ENCODE measurements around the gene COA1. TPM values are rescaled to one million over a fixed set of nuclear protein-coding genes. Genes with fewer than 3 reads are reported as not detected.

Gene COA1
- total RNA-seq, 4 donors from 2014 or later = 59.4 to 72.0 (median 68.7) TPM

DNA sequence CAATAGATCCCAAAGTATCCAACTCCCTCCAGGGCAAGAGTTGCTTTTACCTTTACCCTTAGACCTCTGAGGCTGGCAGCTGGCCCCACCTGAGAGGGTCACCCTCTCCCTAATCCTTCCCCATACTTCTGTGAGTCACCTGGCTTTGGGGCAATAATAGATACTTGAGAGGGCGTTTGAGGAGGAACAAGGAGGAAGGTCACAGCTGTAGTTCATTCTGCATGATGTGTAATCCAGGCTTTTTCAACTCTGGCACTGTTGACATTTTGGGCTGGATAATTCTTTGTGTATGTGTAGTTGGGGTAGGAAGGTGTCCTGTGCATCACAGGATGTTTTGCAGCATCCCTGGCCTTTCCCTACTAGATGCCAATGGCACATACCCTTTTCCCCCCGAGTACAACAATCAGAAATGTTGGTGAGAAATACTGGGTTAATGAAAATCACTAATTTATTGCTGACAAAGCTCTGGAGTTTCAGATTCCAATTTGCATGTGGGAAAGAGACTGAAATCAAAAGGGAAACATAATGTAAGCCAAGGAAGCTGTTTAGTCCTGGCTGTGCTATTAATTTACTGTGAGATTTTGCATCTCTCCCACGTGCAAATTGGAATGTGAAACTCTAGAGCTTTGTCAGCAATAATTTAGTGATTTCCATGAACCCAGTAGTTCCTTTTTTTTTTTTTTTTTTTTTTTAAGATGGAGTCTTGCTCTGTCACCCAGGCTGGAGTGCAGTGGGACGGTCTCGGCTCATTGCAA is 32.8 kb upstream of the COA1 start:
- H3K9me3 ChIP-seq = no peaks in the 10 kb centered on the region
- 83 to 87% methylated on average over 5 of the region's 5 CpGs for WGBS, 2 donors
- H3K36me3 ChIP-seq = no peaks in the 10 kb centered on the region
- H3K4me1 ChIP-seq = peaks cover 21 to 34% of the 10 kb centered on the region in 2 donors
- H3K4me3 ChIP-seq (replicated peaks in 1 of 3) = no peak overlapping the region
- intact Hi-C loops (cut with DNase I) = no loop called here
- no peaks in the 10 kb centered on the region for H3K27me3 ChIP-seq
- DNase-seq = no peak
- H3K27ac ChIP-seq = no peak overlapping the region
- no peak for TF ChIP-seq POLR2A (IDR thresholded peaks at IDR 0.05)
- TF ChIP-seq, protein P1, sequence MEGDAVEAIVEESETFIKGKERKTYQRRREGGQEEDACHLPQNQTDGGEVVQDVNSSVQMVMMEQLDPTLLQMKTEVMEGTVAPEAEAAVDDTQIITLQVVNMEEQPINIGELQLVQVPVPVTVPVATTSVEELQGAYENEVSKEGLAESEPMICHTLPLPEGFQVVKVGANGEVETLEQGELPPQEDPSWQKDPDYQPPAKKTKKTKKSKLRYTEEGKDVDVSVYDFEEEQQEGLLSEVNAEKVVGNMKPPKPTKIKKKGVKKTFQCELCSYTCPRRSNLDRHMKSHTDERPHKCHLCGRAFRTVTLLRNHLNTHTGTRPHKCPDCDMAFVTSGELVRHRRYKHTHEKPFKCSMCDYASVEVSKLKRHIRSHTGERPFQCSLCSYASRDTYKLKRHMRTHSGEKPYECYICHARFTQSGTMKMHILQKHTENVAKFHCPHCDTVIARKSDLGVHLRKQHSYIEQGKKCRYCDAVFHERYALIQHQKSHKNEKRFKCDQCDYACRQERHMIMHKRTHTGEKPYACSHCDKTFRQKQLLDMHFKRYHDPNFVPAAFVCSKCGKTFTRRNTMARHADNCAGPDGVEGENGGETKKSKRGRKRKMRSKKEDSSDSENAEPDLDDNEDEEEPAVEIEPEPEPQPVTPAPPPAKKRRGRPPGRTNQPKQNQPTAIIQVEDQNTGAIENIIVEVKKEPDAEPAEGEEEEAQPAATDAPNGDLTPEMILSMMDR (IDR thresholded peaks at IDR 0.05) = no peak

DNA sequence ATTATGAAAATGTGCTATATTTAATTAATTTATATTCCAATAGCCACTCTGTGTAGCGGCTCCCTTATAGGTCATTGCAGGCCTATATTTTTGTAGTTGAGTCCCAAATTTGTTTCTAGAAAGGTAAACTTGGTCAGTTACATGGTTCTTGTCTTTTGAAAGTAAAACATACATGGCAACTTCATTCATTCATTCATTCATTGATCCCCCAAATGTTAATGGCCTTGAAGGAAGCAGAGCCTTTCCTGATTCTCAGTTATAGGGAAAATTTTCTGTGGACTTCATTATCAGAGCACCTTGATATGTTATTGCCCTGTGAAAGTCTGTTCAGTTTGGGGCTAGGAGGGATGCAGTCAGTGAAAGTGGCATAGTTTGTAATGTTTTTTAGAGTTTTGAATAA is 32.1 kb upstream of the COA1 start:
- Histone ChIP-seq H3K4me1 (peaks cover 21 to 34% of the 10 kb centered on the region in 2 donors), H3K27ac (no peak overlapping the region), H3K27me3 (no peaks in the 10 kb centered on the region), H3K9me3 (no peaks in the 10 kb centered on the region), H3K36me3 (no peaks in the 10 kb centered on the region), H3K4me3 (replicated peaks in 1 of 3) (no peak overlapping the region)
- 98 to 100% methylated on average over 1 of the region's 1 CpG for WGBS, 2 donors
- intact Hi-C loops (cut with DNase I) = no loop called here
- DNase-seq = no peak
- no peak for TF ChIP-seq POLR2A (IDR thresholded peaks at IDR 0.05)
- TF ChIP-seq, protein P1 (IDR thresholded peaks at IDR 0.05) = no peak

DNA sequence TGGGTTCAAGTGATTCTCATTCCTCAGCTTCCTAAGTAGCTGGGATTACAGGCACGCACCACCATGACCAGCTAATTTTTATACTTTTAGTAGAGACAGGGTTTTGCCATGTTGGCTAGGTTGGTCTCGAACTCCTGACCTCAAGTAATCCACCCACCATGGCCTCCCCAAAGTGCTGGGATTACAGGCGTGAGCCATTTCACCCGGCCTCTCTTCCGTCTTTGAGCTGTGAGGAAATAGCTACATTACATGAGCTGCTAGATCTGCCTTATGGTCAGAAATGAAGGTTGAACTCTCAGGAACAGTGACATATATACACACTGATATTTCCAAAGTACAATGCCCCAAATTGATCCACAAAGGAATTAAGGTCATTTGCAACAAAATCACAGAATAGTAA is 31.5 kb upstream of the COA1 start:
- DNase-seq = no peak
- intact Hi-C loops (cut with DNase I) = no loop called here
- Histone ChIP-seq H3K27ac (no peak overlapping the region), H3K4me1 (peaks cover 21 to 34% of the 10 kb centered on the region in 2 donors), H3K4me3 (replicated peaks in 1 of 3) (no peak overlapping the region), H3K9me3 (no peaks in the 10 kb centered on the region), H3K36me3 (no peaks in the 10 kb centered on the region), H3K27me3 (no peaks in the 10 kb centered on the region)
- TF ChIP-seq, protein P1 (IDR thresholded peaks at IDR 0.05) = no peak
- no peak for TF ChIP-seq POLR2A (IDR thresholded peaks at IDR 0.05)
- WGBS, 2 donors = 97 to 98% methylated on average over 5 of the region's 5 CpGs

DNA sequence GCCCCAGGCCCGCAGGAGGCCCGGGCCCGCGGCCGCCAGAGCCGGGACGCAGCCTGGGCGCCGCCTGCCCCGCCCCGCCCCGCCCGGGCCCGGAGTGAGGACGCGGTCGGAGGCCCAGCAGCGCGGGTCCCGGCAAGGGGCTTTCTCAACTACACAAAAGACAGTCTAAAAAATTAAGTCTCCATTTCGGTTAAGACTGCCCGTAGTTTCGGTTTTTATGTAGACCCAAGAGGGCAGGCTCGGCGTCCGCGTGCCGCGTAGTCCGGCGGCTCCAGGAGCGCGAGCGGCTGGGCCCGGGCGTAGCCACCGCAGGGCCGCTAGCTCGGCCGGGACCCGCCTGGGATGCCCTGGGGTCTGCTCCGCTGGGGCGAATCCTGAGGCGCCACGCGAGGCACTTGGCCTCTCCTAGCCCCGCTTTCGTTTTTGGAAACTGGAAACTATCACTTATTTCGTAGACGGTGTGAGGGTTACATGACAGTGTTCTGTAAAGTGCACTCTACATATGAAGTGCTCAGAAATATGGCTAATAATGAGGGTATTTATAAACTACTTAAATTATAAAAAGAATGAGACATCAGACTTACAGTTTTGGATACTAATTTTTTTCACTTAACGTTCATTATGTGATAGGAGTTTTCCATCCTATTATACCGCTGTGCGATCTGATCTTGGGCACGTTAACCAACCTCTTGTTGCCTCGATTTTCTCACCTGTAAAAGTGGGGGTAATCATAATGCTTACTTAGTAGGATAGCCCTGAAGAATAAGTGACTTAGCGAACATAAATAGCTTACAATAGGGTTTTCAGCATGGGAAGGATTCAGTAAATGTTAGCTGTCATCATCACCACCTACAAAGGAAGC is 29.7 kb upstream of the COA1 start:
- Histone ChIP-seq H3K4me1 (peaks cover 7 to 20% of the 10 kb centered on the region in 2 donors), H3K27ac (peak overlapping the region; percentile 52 to 64 (median 58)), H3K27me3 (no peaks in the 10 kb centered on the region), H3K36me3 (no peaks in the 10 kb centered on the region), H3K4me3 (replicated peaks in 1 of 3) (peak overlapping the region; percentile 47 to 83 (median 64)), H3K9me3 (no peaks in the 10 kb centered on the region)
- DNase-seq = peak; percentile 41 to 43
- intact Hi-C loops (cut with DNase I) = no loop called here
- no peak for TF ChIP-seq POLR2A (IDR thresholded peaks at IDR 0.05)
- TF ChIP-seq, protein P1 (IDR thresholded peaks at IDR 0.05) = no peak
- 13 to 25% methylated on average over 12 to 29 of the region's 56 CpGs for WGBS, 2 donors
